ENCODE data around the gene JUND. TPM values are rescaled to one million over a fixed set of nuclear protein-coding genes. Genes with fewer than 3 reads are reported as not detected.

Gene JUND
- total RNA-seq, 6 donors from 2014 or later, result 281 to 1,101 (median 639) TPM

- WGBS, 2 donors, result 88 to 90% methylated on average over 32 to 40 of the region's 55 CpGs
- ATAC-seq (ENCODE audit: low FRiP score in 2 of 2) (no peak), DNase-seq (peak in 1 of 2 donors; percentile 82)
- Histone ChIP-seq H3K4me3 (no peak overlapping the region), H3K4me1 (peaks cover 0 to 13% (median 5%) of the 10 kb centered on the region in 4 donors), H3K9me3 (no peaks in the 10 kb centered on the region), H3K27ac (no peak overlapping the region), H3K36me3 (peaks cover 0 to 12% (median 5%) of the 10 kb centered on the region in 4 donors), H3K27me3 (no peaks in the 10 kb centered on the region)
- TF ChIP-seq CTCF (IDR thresholded peaks at IDR 0.05), result no peak
- no peak for TF ChIP-seq EP300 (IDR thresholded peaks at IDR 0.05)
- TF ChIP-seq POLR2A (IDR thresholded peaks at IDR 0.05), result no peak
- TF ChIP-seq POLR2AphosphoS5 (IDR thresholded peaks at IDR 0.05), result no peak
These were observed 23.6 kb downstream of the JUND start for GRCh38 chr19:18257503-18258470.

- no peak overlapping the region for H3K4me3 ChIP-seq
These were observed 26.6 kb downstream of the JUND start for GRCh38 chr19:18254546-18255503.

GRCh38 chr19:18253716-18254115, 27.7 kb downstream of the JUND start:
- H3K36me3 ChIP-seq, result peaks cover 0 to 10% (median 3%) of the 10 kb centered on the region in 4 donors
- ATAC-seq (ENCODE audit: low FRiP score in 2 of 2) (peak; percentile 57 to 60), DNase-seq (peak in 1 of 2 donors; percentile 61)
- H3K9me3 ChIP-seq, result peaks cover 0 to 3% (median 0%) of the 10 kb centered on the region in 4 donors
- TF ChIP-seq POLR2A (IDR thresholded peaks at IDR 0.05) (no peak), CTCF (IDR thresholded peaks at IDR 0.05) (no peak), EP300 (IDR thresholded peaks at IDR 0.05) (no peak), POLR2AphosphoS5 (IDR thresholded peaks at IDR 0.05) (no peak)
- 35 to 49% methylated on average over 4 to 5 of the region's 5 CpGs for WGBS, 2 donors
- H3K4me1 ChIP-seq, result peaks cover 0 to 13% (median 6%) of the 10 kb centered on the region in 4 donors
- peak overlapping the region in 1 of 4 donors; percentile 46 for H3K27ac ChIP-seq
- no peak overlapping the region for H3K4me3 ChIP-seq
- no peaks in the 10 kb centered on the region for H3K27me3 ChIP-seq

More at GRCh38 chr19:18254546-18255503, 26.6 kb downstream of the JUND start:
- DNase-seq, result peak; percentile 40 to 85
- WGBS, 2 donors, result 19 to 34% methylated on average over 12 to 18 of the region's 24 CpGs
- ATAC-seq (ENCODE audit: low FRiP score in 2 of 2), result peak in 1 of 2 donors; percentile 58
- Histone ChIP-seq H3K27me3 (no peaks in the 10 kb centered on the region), H3K36me3 (peaks cover 0 to 10% (median 3%) of the 10 kb centered on the region in 4 donors), H3K27ac (no peak overlapping the region), H3K9me3 (peaks cover 0 to 3% (median 0%) of the 10 kb centered on the region in 4 donors), H3K4me1 (peaks cover 0 to 13% (median 6%) of the 10 kb centered on the region in 4 donors)
- TF ChIP-seq POLR2A (IDR thresholded peaks at IDR 0.05) (no peak), CTCF (IDR thresholded peaks at IDR 0.05) (peak in 3 of 6 experiments; percentile 32 to 48 (median 39)), EP300 (IDR thresholded peaks at IDR 0.05) (no peak)

- TF ChIP-seq CTCF (IDR thresholded peaks at IDR 0.05) (no peak), POLR2A (IDR thresholded peaks at IDR 0.05) (no peak), POLR2AphosphoS5 (IDR thresholded peaks at IDR 0.05) (no peak), EP300 (IDR thresholded peaks at IDR 0.05) (no peak)
- H3K4me3 ChIP-seq, result no peak overlapping the region
- H3K9me3 ChIP-seq, result peaks cover 0 to 3% (median 0%) of the 10 kb centered on the region in 4 donors
- no peak for DNase-seq
- peaks cover 0 to 13% (median 8%) of the 10 kb centered on the region in 4 donors for H3K4me1 ChIP-seq
- peaks cover 0 to 10% (median 3%) of the 10 kb centered on the region in 4 donors for H3K36me3 ChIP-seq
- no peak for ATAC-seq (ENCODE audit: low FRiP score in 2 of 2)
- no peaks in the 10 kb centered on the region for H3K27me3 ChIP-seq
- H3K27ac ChIP-seq, result no peak overlapping the region
- WGBS, 2 donors, result 68 to 82% methylated on average over 4 of the region's 4 CpGs
These were observed 28.3 kb downstream of the JUND start for GRCh38 chr19:18253130-18253529.
